ENCODE data around the gene CAMK2D. TPM values are rescaled to one million over a fixed set of nuclear protein-coding genes. Genes with fewer than 3 reads are reported as not detected.

Gene CAMK2D
- total RNA-seq, 6 experiments from 2014 or later: 83.7 to 102 (median 94.1) TPM

DNA sequence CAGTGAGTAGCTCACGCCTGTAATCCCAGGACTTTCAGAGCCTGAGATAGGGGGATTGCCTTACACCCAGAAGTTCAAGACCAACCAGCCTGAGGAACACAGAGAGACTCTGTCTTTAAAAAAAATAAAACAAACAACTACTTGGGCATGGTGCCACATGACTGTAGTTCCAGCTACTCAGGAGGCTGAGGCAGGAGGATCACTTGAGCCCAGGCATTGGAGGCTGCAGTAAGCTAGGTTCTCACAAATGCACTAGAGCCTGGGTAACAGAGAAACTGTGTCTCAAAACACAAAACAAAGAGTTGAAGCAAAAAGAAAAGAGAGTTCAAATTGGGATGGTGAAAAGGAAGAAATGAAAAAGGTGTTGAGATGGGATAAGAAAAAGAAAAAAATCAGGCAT is 10.8 kb downstream of the CAMK2D start:
- TF ChIP-seq, protein P1, sequence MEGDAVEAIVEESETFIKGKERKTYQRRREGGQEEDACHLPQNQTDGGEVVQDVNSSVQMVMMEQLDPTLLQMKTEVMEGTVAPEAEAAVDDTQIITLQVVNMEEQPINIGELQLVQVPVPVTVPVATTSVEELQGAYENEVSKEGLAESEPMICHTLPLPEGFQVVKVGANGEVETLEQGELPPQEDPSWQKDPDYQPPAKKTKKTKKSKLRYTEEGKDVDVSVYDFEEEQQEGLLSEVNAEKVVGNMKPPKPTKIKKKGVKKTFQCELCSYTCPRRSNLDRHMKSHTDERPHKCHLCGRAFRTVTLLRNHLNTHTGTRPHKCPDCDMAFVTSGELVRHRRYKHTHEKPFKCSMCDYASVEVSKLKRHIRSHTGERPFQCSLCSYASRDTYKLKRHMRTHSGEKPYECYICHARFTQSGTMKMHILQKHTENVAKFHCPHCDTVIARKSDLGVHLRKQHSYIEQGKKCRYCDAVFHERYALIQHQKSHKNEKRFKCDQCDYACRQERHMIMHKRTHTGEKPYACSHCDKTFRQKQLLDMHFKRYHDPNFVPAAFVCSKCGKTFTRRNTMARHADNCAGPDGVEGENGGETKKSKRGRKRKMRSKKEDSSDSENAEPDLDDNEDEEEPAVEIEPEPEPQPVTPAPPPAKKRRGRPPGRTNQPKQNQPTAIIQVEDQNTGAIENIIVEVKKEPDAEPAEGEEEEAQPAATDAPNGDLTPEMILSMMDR (IDR thresholded peaks at IDR 0.05): no peak
- no peak overlapping the region for H3K27ac Mint-ChIP-seq
- H3K9me3 Mint-ChIP-seq: no peaks in the 10 kb centered on the region
- peaks cover 35% of the 10 kb centered on the region for H3K36me3 Mint-ChIP-seq (ENCODE audit: low read depth)
- H3K4me3 Mint-ChIP-seq: no peak overlapping the region
- no peaks in the 10 kb centered on the region; the same call in 1 of the 2 replicates for H3K27me3 Mint-ChIP-seq (ENCODE audit: insufficient read depth)
- DNase-seq: no peak
- peaks cover 52% of the 10 kb centered on the region for H3K4me1 Mint-ChIP-seq (ENCODE audit: low read depth)

DNA sequence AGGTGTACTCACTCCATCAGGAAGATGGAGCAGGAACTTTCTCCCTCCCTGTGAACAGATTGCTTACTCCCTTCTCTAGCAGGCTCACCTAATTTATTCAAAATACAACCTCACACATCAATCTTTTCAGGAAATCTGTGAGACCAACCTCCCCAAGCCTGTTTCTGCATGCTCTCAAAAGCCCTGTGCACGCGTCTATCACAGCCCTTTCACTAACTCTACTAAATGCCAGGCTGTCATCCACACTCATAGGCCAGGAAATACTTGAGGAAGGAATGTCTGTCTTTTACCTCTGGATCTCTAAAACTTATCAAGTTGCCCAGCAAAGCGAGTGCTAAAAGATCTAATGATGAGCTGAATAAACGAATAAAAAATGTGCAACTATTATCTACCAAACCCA is 11.2 kb downstream of the CAMK2D start:
- Mint-ChIP-seq H3K27ac (no peak overlapping the region; the same call in 1 of the 2 replicates), H3K9me3 (no peaks in the 10 kb centered on the region), H3K36me3 (ENCODE audit: low read depth) (peaks cover 35% of the 10 kb centered on the region), H3K4me3 (no peak overlapping the region), H3K4me1 (ENCODE audit: low read depth) (peaks cover 47% of the 10 kb centered on the region), H3K27me3 (ENCODE audit: insufficient read depth) (no peaks in the 10 kb centered on the region; the same call in 1 of the 2 replicates)
- DNase-seq: no peak
- TF ChIP-seq, protein P1 (IDR thresholded peaks at IDR 0.05): no peak

DNA sequence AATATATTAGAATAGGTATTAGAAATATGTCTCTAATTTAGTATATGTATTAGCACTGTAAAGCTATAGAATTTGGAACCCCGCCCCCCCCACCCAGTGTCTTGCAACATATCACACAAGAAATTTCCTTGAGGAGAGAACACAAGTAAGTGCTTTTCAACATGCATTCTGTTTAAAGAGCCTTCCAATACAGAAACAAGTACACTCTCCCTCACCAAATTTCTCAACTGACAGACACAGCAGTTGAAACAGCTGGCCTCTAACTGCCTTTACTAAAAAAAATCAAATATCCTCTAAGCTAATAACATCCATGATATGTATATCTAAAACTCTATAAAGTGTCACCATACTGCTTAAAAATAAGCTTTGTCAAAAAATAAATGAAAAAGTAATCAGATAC is 12.4 kb downstream of the CAMK2D start:
- H3K27ac Mint-ChIP-seq: no peak overlapping the region
- DNase-seq: no peak
- H3K9me3 Mint-ChIP-seq: no peaks in the 10 kb centered on the region
- TF ChIP-seq, protein P1 (IDR thresholded peaks at IDR 0.05): no peak
- no peak overlapping the region for H3K4me3 Mint-ChIP-seq
- peaks cover 35% of the 10 kb centered on the region for H3K36me3 Mint-ChIP-seq (ENCODE audit: low read depth)
- no peaks in the 10 kb centered on the region; the same call in 1 of the 2 replicates for H3K27me3 Mint-ChIP-seq (ENCODE audit: insufficient read depth)
- H3K4me1 Mint-ChIP-seq (ENCODE audit: low read depth): peaks cover 42% of the 10 kb centered on the region

DNA sequence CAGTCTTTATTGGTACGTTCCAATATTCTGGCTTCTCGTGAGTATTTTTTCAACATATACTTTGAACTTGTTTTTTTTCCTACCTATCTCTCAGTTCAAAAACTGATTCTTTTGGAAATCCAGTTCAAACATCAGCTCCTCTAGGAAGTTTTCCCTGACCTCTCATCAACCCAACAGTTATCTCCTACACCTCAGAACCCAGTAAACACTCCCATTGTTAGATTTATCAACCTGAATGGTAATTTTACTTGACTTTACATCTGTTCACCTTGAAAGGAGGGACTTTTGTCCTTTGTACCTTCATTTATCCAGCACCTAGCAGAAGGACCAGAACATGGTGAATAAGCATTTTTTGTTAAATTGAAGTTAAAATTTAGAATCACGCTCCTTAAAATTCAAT is 13.6 kb downstream of the CAMK2D start:
- Mint-ChIP-seq H3K36me3 (ENCODE audit: low read depth) (peaks cover 34% of the 10 kb centered on the region), H3K9me3 (no peaks in the 10 kb centered on the region), H3K27ac (no peak overlapping the region), H3K27me3 (ENCODE audit: insufficient read depth) (no peaks in the 10 kb centered on the region; the same call in 1 of the 2 replicates), H3K4me3 (no peak overlapping the region), H3K4me1 (ENCODE audit: low read depth) (peaks cover 36% of the 10 kb centered on the region)
- no peak for DNase-seq
- TF ChIP-seq, protein P1 (IDR thresholded peaks at IDR 0.05): no peak

DNA sequence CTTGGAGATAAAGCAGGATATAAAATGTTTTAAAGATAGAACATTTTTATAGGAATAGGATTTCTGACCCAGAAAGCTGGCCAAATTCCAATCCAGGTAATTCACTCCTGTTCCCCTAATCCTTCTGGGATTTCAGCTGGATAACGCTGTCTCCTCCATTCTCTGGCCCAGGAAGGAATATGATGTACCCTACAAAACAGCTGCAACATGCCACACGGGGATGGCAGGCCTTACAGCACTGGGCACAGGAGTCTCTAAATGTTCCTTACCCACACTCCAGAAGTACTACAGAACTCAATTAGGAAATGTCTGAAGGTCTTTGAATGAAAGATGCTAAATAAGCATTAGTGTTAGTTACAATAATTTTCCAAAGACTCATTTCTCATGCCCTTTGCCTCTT is 15.8 kb downstream of the CAMK2D start:
- no peak overlapping the region for H3K27ac Mint-ChIP-seq
- H3K27me3 Mint-ChIP-seq (ENCODE audit: insufficient read depth): no peaks in the 10 kb centered on the region; the same call in 1 of the 2 replicates
- no peak for DNase-seq
- H3K4me1 Mint-ChIP-seq (ENCODE audit: low read depth): peaks cover 43% of the 10 kb centered on the region
- H3K36me3 Mint-ChIP-seq (ENCODE audit: low read depth): peaks cover 36% of the 10 kb centered on the region
- TF ChIP-seq, protein P1 (IDR thresholded peaks at IDR 0.05): no peak
- no peak overlapping the region for H3K4me3 Mint-ChIP-seq
- H3K9me3 Mint-ChIP-seq: no peaks in the 10 kb centered on the region
